ENCODE measurements around the gene PARP12.

GRCh38 chr7:140022582-140023211 lies 40.1 kb downstream of the PARP12 start:
- no peak for TF ChIP-seq REST (IDR thresholded peaks at IDR 0.05; ENCODE audit: insufficient read depth in 1 of 2, low read depth in 2 of 2, low read length in 2 of 2)
- no peak for TF ChIP-seq POLR2AphosphoS5 (IDR thresholded peaks at IDR 0.05; ENCODE audit: low read depth, low read length)

Measured in PFSK-1 (cell line).